Keratinocyte (primary cell): ENCODE measurements around the gene CHRDL1.

ENCODE experiments used
- EZH2 ChIP-seq: IDR thresholded peaks from one replicate; pipeline ENCODE4 v1.6.1; 2012; ENCODE audit warnings: inconsistent platforms, mild to moderate bottlenecking, low read length, moderate library complexity
- TF ChIP-seq, protein P1 (sequence below), 3 experiments: IDR thresholded peaks in 1 of 3; conservative IDR thresholded peaks in 1 of 3; optimal IDR thresholded peaks in 1 of 3; 2 replicates in 2 of 3; 3 replicates in 1 of 3; pipeline versions ENCODE3 to v1.5.1; 2011; ENCODE audit warnings: low read length in 3 of 3, mild to moderate bottlenecking in 3 of 3, moderate library complexity in 2 of 3, control low read depth in 1 of 3, inconsistent platforms in 1 of 3; ENCODE audit not compliant: insufficient read depth in 2 of 3; ENCODE audit errors: extremely low read depth in 1 of 3

DNA sequence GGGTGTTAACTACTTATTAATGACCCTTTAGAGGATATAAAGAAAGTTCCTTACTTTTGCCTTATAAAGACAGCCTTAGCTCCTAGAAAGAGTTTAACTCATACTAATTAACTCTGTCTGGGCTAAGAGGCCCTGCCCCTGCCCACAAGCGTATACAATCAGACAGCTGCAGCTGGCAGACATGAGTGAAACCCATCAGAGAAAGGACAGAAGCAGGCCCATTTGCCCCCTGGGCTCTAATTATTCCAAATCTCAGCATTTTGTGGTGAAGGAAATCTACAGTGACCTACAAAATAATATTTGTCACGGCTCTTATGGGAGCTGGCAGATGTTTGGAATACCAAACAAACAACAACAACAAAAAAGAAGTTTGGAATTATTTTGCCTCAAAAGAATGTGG lies 71.8 kb downstream of the CHRDL1 start:
- TF ChIP-seq, protein P1, sequence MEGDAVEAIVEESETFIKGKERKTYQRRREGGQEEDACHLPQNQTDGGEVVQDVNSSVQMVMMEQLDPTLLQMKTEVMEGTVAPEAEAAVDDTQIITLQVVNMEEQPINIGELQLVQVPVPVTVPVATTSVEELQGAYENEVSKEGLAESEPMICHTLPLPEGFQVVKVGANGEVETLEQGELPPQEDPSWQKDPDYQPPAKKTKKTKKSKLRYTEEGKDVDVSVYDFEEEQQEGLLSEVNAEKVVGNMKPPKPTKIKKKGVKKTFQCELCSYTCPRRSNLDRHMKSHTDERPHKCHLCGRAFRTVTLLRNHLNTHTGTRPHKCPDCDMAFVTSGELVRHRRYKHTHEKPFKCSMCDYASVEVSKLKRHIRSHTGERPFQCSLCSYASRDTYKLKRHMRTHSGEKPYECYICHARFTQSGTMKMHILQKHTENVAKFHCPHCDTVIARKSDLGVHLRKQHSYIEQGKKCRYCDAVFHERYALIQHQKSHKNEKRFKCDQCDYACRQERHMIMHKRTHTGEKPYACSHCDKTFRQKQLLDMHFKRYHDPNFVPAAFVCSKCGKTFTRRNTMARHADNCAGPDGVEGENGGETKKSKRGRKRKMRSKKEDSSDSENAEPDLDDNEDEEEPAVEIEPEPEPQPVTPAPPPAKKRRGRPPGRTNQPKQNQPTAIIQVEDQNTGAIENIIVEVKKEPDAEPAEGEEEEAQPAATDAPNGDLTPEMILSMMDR (optimal IDR thresholded peaks at IDR 0.05 in 1 of 3, IDR thresholded peaks at IDR 0.05 in 1 of 3, conservative IDR thresholded peaks at IDR 0.05 in 1 of 3; ENCODE audit: extremely low read depth in 1 of 3, insufficient read depth in 2 of 3, low read length in 3 of 3) = no peak
- TF ChIP-seq EZH2 = no peak
